HG02759 (cell line): ENCODE measurements around the gene TNS1.

Experiments
- ATAC-seq: cut with Tn5 transposase; IDR thresholded peaks from one replicate; pipeline ENCODE4 v1.9.1; 2021; ENCODE audit warnings: mild to moderate bottlenecking, moderate library complexity; ENCODE audit not compliant: unreplicated experiment

The TNS1 gene

DNA sequence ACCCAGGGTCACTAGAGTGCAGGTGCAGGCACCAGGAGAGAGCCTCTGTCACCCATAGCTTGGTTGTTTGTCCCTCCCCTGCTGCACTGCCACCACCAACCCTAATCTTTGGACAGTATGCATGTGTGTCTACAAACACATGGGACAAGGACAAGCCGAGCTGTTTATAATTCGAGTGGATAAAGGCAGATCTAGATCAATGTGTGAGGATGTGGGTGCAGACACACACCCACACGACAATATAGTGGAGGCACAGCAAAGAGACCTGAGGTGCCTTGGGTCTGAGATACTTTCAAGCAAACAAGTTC lies 199.2 kb downstream of the TNS1 start:
- no peak for ATAC-seq

DNA sequence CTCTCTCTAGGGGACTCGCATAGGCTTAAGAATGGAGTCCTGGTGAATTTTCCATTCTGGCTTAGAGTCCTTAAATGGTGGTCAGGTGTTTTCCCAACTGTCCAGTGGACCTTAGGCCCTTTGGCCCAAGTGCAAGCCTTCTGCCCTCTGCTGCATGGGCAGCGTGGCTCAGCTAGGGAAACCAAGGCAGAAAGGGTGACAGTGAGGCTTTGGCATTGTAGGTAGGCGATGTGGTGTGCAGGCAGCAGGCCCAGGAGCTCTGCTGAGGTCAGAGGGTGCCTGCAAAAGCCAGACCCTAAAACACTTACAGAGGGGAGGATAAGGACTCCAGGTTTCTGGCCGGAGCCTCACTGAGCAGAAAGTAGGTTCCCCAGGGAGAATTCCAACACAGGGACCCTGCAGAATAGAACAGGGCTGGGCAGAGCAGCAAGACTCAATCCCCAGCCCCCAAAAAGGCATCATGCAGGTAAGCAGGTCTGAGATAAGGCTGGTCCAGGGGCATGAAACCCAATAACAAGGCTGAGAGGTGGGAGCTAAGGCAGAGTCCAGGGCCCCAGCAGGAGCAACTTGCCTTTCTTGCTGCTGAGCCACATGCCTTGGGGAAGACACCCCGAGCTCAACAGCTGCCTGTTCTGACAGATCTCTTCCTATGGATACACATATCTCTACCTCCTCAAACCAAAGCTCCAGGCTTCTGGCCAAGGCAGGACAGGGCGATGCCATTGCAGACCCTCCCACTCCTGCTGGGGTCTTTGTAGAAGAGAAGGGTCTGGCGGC lies 199.7 kb downstream of the TNS1 start:
- no peak for ATAC-seq

DNA sequence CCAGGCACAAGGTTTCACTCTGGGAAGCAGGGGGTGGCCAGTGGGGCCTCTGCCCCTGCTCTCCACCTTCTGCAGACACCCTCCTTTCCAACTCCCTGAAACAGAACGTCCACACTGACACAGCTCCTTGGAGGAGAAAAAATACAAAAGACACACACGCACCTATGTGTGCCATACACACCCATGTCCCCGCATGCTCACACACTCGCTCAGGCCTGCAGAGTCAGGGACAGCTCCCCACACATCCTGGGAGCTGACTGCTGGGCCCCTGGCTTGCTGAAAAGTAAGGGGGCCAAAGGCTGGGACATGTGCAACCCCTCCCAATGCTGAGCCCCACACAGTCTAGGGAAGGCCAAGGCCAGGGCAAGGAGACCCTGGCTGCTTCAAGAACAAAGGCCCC lies 200.5 kb downstream of the TNS1 start:
- no peak for ATAC-seq

DNA sequence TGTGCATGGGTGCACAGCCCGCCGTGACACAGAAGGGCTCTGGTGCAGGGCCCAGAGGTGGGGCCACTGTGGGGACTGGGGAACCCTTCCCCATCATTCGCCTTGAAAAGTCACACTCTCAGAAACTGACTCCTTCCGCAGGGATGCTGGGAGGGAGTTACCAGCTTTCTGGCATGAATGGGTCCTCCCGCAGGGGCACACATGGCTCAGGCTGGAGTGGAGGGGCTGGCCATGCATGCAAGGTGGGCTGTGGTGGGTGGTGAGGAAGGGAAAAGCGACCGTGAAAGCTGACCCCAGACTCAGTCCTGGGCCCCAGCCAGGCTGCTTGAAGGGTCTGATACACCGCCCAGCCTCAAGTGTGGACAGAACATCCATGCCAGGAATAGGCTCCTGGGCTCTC lies 201.1 kb downstream of the TNS1 start:
- ATAC-seq = no peak

DNA sequence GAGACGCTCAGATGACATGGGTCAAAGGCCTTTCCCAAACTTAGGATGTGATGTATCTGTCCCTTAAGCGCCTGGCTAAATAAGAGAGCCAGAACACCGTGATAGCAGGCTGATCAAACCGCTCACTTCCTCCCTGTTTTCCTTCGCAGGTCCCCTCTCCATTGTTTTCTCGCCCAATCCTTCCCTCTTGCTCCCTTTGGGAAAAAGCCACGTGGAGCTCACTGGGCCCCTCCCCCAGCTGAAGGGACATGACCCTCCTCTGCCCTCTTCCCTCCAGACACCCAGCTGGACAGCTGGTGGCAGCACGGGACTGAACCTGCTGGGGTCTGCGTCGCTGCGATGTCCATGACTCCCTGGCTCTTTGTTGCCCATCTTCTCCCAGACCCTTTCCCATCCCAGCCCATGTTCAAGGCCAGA lies 201.7 kb downstream of the TNS1 start:
- ATAC-seq = no peak

DNA sequence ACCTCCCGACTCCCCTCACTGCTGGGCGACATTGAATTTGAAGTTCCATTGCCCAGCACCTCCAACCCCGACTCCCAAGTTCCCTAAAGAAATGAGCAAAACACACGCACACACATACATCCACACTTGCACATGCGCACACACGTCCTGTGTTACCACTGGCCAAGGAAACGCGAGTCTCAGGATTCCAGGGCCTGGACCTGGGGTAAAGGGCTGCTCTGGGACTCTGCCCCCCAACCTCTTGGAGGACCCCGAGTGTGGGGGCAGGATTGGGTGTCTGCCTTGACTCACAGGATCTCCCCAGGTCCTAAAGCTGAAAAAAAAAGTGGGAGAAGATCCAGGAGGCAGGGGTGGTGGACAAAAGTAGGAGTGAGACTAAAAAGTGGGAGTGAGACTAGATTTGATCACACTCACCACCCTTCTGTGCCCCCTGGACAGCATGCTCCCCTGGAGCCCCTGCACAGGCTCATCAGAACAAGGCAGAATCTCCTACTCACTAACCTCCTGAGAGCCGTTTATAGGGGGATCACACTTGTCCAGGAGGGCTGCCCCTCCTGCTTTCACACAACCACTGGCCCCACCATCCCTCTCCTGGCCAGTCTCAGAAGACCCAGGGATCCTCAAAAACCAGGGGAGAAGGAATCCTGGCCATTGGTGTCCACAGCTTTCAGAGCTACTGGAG lies 202.2 kb downstream of the TNS1 start:
- ATAC-seq = no peak

DNA sequence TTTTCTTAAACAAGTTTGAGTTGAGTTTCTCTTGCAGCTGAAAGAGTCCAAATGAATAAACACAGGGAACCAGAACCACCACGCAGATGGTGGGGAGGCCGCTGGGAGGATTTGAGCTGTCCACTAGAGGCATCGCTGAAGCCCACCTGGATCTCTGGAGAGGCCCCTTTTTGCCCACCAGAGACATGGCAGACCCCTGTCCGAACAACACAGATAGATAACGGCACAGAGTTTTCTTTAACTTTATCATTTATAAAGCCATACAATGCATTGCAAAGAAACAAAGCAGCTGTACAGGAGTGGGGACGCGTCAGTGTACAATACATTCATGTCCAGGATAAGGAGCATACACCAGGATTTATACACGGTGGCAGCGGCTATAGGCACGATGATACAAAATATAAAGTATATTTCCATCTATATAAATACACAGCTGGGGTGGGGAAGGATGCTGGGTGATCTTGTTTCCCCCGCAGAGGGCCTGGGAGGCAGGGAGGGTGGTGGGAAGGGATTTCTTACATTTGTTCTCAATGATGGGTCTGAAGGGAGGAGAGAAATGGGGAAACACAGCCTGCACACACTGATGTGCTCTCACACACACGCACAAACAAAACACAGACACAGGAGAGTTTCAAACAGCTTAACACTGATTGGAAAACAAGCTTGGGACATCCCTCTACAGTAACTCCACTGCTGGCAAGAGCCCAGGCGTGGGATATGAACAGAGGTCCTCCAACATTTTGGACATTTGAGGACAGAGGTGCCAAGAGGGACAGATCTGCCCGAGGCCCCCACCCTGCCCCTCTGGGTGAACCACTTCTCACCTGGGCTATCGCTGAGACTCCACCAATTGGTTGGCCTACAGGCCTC lies 203.0 kb downstream of the TNS1 start:
- no peak for ATAC-seq

DNA sequence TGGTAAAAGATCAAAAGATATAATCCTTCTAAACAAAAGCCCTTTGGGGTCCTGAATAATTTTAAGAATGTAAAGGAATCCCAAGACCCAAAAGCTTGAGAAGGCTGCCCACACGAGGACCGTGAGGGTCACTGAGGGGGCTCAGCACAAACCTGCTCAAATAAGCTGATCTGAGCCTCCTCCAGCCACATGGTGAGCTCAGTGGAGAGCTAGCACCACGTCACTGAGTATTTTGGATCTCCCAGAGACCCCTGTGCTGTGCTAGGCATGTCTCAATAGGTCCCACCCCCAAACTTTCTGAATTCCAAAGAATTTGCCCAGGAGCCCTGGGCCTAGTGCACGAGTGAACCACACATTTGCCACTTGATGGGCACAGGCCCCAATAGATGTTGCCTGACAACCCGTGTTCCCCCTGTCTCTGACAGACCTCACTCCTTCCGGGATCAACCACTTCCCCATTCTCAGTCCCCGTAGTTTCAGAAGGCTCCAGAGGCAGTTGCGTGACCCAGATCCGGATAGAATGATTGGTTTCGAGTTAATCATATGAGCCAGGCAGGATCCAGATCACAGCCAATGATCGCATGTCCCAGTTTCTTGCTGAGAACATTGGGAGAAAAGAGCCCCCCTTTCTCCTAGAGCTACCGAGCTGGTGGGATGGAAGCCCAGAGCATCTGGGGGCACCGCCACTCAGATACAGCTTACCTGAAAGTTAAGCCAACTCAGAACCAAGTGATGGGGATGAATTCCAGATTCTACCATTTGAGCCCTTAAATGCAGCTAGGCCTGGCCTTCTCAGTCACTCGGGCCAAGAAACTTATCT lies 203.8 kb downstream of the TNS1 start:
- ATAC-seq = peak; percentile 78

DNA sequence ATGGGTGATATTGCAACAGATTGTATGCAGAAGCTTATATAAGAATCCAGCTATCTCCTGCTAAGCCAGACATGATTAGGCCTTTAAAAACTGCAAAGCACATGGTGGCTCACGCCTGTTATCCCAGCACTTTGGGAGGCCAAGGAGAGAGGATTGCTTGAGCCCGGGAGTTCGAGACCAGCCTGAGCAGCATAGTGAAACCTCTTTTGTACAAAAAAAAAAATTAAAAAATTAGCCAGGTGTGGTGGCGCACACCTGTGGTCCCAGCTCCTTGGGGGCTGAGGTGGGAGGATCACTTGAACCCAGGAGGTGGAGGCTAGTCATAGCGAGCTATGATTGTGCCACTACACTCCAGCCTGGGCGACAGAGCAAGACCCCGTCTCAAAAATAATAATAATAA lies 204.6 kb downstream of the TNS1 start:
- ATAC-seq = no peak

DNA sequence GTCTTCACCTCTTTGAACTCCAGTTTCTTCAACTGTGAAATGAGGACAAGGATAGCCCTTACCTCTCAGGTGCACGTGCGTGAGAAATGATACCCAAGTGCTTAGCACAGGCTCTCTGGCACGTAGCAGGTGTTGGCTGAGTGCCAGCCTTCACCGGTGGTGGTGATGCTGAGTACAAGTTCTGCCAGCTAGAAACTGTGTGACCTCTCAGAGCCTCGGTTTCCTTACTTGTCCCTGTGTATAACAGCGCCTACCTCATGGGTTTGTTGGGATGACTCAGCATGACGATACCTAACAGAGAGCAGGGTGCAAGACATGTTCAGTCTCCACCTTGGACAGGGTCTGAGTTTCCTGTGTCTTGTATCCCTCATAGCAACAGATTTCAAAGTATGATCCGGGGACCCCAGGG lies 205.1 kb downstream of the TNS1 start:
- no peak for ATAC-seq

DNA sequence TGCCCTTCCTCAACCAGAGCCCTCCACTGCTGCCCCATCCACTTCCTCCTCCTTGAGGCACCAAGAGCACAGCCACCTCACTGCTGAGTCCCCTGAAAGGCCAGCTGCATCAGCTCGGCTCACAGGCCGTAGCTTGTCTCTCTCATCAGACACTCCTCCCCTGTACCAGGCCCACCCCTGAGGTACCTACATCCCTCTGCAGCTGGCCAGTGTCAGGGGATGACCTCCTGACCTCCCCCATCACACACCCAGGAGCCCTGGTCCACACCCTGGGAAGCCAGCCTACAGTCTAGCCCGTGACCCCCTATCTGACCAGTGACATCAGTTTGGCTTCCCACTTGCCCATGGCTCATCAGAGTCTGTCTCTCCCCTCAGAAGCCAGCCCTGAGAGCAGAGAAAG lies 205.6 kb downstream of the TNS1 start:
- ATAC-seq = no peak

DNA sequence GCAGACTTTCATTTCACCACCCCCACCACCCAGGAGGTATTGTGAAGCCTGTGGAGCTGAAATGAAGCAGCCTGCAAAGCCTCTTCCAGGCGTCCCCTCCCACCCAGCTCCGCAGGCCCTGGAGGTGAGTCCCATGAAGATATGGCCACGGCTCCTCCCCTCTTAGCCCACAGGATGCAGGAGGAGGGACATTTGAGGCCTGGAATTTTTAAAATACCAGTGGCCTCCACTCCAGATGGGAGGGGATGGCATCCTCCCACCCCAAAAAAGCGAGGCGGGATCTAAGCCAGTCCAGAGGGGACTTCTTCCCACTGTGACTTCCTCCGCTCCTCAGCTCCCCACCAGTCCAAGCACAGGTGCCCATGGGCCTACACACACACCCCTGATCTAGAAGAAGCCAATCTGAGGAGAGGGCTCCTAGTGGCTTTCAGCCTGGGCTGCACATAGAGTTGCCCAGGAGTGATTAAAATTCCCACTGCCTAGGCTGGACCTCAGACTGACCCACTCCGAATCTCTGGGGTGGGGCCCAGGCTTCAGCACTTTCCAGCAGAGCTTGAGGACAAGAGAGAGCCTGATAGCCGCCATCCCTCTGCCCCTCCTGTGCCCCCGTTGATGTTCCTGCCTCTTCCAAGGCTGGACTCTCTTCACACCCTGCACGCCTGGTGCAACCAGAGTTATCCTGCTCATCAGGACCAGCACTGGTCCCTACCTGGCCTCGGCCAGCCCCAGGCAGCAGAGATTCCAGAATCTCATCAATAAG lies 206.9 kb downstream of the TNS1 start:
- no peak for ATAC-seq

DNA sequence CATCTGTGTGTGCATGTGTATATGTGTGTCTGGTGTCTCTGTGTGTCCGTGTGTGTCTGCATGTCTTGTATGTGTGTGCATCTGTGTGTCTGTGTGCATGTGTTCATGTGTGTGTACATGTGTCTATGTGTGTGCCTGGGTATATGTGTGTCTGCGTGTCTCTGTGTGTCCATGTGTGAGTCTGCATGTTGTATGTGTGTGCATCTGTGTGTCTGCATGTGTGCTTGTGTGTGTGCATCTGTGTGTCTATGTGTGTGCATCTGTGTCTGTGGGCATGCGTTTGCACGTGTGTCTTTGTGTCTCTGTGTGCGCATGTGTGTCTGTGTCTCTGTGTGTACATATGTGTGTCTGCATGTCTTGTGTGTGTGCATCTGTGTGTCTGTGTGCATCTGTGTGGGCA lies 207.7 kb downstream of the TNS1 start:
- ATAC-seq = no peak

DNA sequence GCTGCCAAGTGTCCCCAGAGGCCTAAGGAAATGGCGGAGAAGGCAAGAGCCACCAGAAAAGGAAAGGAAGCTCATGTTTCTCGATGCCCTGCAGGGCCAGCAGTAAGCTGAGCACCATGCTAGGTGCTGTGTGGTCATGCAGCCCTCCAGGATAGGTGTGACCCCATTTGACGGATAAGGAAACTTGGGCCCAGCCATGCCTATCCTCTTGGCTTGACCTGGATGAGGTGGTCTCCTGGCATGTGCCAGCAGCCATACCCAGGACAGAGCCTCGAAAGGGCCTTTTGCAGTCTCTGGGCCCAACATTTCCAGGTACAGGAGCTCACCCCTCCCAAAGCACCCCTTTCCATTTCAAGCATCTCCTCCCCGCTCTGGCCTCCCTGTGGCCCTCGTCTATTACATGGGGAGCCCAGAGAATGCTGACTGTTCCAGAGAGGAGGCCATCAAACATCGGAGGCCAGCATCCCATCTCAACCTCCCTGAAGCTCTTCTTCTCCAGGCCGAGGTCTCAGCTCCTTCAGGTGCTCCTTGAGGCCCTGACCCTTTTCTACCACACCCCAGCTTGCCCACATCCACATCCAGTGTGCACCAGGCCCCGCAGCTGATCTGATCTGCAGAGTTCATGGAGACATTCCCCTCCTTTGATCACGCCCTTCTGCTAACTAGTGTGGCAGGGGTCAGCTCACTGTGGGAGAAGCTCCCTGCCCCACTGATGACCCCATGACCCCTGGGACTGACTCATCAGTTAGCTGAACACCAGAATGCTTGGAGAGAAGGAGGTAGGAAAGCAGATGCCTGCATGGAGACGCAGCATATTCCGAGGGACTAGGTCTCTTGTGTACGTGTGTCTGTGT lies 208.4 kb downstream of the TNS1 start:
- ATAC-seq = no peak

DNA sequence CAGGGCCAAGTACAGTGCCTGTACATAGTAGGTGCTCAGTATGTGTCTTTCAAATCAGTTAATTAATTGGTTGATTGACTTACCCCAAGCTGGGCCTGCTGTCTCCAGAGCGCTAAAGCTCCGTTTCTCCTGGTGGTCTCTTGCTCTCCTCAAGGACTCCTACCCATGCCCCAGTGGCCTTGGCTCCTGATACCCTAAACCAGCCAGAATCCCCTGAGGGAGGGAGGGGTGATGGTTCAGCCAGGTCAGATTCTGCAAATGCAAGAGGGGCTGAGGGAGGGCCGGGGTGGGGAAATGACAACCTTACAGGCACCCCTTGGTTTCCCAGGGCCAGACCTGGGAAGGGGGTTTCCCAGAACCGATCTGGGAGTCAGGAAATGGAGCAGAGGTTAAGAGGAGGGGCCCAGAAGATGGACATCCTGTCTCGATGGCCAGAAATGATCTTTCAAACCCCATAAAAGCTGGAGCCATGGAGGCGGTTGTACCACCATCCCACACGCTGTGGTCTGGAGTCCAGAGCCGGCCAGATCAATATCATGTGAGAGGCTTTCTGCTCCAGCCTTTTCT lies 209.1 kb downstream of the TNS1 start:
- ATAC-seq = no peak

DNA sequence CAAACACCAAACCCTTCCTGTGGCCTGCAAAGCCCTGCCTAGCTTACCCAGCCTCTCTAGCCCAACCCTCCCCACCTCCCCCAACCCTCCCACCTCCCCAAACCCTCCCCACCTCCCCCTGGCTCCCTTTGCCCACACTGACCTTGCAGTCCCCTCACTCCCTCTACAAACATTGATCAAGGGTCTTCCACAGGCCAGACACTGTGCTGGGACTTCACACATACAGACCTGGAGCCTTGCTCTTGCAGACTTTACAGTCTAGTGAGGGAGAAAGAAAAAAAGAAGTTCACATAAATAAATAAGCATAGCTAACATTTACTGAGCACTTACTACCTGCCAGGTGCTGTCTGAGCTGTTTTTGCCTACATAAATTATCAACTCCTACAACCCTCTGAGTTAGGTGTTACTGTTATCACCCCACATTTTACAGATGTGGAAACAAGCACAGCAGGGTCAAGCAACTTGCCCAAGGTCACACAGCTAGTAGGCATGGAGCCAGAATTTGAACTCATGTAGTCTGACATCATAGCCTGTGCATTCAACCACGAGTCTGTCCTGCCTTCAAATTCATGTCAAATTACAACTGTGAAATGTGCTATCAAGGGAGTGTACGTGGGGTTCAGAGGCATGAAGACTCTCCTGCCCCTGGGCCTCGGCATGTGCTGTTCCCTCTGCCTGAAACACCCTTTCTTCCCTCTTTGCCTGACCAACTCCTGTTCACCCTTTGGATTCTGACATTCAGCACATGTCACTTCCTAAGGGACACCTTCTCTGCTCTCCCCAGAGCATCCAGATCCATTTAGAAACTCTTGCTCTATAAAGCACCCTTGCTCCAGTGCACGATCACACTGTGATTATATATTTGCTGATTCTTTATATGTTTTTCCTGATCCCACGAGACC lies 209.9 kb downstream of the TNS1 start:
- no peak for ATAC-seq

DNA sequence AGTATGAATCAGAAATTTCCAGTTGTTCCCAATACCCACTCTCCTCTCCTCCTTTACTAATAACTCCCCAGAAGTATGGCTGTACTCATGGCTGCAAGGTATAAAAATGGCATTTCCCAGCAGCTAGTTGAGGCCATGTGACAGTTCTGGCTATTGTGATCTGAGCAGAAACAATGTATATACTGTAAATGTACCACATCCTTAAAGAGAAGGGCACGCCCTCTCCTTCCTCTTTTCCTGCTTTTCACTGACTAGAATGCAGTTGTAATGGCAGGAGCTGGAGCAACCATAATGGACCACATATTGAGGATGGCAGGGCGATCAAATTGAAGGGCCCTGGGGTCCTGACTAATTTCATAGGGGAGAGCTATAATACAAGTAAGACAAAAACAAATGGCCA lies 211.2 kb downstream of the TNS1 start:
- no peak for ATAC-seq
